ENCODE measurements around the gene ZDHHC18.
"Not testable (repeated sequence)": the region's sequence is repeated elsewhere in the genome, so short reads cannot be mapped to it uniquely, and the experiment has no call there.

The ZDHHC18 gene

DNA sequence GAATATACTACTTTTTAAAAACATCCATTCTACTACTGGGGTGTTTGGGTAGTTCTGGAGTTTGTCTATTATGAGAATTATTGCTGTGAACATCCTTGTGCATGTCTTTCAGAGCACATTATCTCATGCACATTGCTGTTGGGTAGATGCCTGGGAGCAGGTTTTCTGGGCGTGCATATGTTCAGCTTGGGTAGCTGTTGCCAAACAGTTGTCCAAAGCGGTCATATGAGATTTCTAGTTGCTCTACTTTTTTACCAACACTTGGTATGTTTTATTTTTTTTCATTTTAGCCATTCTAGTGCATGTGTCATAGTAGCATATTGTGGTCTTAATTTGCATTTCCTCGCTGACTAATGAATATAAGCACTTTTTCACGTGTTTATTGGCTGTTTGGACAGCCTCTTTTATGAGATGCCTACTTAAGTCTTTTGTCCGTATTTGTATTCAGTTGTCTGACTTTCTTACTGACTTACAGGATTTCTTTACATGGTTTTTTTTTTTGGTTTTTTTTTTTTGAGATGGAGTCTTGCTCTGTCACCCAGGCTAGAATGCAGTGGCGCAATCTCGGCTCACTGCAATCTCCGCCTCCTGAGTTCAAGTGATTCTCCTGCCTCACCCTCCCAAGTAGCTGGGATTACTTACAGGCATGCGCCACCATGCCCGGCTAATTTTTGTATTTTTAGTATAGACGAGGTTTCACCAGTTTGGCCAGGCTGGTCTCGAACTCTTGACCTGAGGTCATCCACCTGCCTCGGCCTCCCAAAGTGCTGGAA lies 18.1 kb downstream of the ZDHHC18 start:
- Mint-ChIP-seq H3K9me3 (no peaks in the 10 kb centered on the region), H3K27ac (ENCODE audit: low read depth) (no peak overlapping the region), H3K4me1 (peaks cover 6% of the 10 kb centered on the region), H3K27me3 (no peaks in the 10 kb centered on the region), H3K4me3 (no peak overlapping the region), H3K36me3 (ENCODE audit: insufficient read depth) (peaks cover 51% of the 10 kb centered on the region)
- DNase-seq (ENCODE audit: low spot score in 2 of 2) = no peak
- no peak for ATAC-seq (replicated peaks; ENCODE audit: extremely low read depth, poor library complexity, severe bottlenecking)

DNA sequence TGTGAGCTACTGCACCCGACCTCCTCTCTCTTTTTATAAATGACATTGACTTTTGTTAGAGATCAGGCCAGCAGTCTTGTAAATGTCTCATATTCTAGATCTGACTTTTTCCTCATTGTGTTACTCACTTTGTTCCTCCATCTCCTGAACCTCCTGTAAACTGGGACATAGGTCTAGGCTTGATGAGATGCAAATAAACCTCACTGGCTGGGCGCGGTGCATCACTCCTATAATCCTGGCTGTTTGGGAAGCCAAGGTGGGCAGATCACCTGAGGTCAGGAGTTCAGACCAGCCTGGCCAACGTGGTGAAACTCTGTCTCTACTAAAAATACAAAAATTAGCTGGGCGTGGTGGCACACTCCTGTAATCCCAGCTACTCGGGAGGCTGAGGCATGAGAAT lies 21.3 kb downstream of the ZDHHC18 start:
- not testable (repeated sequence) for ATAC-seq (replicated peaks; ENCODE audit: extremely low read depth, poor library complexity, severe bottlenecking); H3K4me3 Mint-ChIP-seq; H3K9me3 Mint-ChIP-seq; DNase-seq (ENCODE audit: low spot score in 2 of 2); H3K27me3 Mint-ChIP-seq
- Mint-ChIP-seq H3K27ac (ENCODE audit: low read depth) (peak overlapping the region; percentile 87), H3K36me3 (ENCODE audit: insufficient read depth) (peaks cover 60% of the 10 kb centered on the region), H3K4me1 (peaks cover 12% of the 10 kb centered on the region)

DNA sequence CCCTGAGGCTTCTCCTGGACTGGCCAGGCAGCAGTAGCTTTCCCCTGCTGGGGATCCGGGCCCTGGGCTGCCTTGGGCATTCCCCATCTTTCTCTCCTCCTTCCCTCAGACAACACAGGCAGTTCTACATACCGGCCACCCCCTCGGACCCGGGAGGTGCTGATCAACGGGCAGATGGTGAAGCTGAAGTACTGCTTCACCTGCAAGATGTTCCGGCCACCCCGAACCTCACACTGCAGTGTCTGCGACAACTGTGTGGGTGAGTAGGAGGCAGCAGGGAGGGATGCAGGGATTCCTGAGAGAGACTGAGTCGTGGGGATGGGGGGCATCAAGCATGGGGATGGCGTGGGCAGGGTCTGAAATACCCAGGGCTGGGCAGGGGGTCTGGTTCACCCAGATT lies 22.0 kb downstream of the ZDHHC18 start:
- Mint-ChIP-seq H3K27me3 (no peaks in the 10 kb centered on the region), H3K36me3 (ENCODE audit: insufficient read depth) (peaks cover 58% of the 10 kb centered on the region), H3K4me3 (no peak overlapping the region), H3K9me3 (no peaks in the 10 kb centered on the region), H3K4me1 (peaks cover 12% of the 10 kb centered on the region), H3K27ac (ENCODE audit: low read depth) (no peak overlapping the region)
- ATAC-seq (replicated peaks; ENCODE audit: extremely low read depth, poor library complexity, severe bottlenecking) (no peak), DNase-seq (ENCODE audit: low spot score in 2 of 2) (no peak)

DNA sequence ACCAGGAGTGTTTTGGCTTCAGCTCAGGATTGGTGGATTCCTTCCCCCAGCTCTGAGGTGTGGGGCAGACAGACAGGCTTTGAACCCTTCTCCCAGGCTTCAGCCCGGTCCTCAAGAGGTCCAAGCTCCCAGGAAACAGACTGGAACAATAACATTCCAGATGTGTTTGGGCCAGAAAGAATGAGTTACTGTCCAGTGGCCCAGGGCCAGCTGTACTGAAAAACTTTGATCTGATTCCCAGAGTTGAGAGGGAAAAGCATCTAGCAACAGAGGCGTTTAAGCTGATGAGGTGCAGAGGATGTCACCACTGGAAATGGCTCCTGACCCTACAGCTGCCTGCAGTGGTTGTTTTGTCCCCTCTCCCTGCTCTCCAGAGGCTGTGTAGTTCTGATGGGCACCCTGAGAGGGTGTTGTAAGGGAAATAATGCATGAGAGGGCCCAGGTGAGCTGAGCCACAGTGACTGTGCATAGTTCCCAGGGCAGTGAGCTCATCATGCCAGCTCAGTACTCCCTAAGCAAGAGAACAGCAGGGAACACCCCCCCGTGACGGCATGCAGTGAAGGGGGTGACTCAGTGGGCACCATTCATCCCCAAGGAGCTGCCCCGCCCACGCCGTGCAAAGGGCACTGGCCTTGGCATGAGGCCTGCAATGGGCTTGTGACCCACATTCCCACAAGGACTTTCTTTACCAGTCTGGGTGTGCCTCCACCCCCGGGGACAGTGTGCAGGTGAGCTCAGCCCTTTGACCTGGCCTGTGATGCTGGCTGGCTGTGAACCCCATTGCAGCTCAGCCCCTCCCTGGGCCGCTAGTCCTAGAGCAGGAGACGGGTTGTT lies 22.7 kb downstream of the ZDHHC18 start:
- no peak for ATAC-seq (replicated peaks; ENCODE audit: extremely low read depth, poor library complexity, severe bottlenecking)

DNA sequence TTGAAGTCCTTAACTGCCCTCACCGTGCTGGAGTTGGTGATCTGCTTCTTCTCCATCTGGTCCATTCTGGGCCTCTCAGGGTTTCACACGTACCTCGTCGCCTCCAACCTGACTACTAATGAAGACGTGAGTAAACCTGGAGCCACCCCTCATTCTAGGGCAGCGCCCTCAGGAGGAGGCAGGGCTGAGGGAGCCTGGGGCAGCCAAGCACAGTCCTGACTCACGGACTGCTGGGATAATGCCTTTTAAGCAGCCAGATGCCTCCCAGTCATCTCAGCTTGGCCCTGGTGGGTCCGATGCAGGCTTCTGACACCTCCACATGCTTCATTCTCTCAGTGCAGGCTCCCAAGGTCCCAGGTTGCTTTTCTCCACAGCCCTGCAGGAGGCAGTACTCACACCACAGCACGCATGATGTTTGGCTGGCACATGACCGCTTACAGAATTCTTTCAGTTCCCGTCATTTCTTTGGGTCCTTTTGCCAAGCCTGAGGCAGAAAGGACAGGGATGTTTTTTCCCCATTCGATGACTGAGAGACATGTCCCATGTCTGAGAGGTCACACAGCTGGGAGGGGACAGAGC lies 24.7 kb downstream of the ZDHHC18 start:
- peaks cover 61% of the 10 kb centered on the region for H3K36me3 Mint-ChIP-seq (ENCODE audit: insufficient read depth)
- H3K4me3 Mint-ChIP-seq = no peak overlapping the region
- ATAC-seq (replicated peaks; ENCODE audit: extremely low read depth, poor library complexity, severe bottlenecking) (no peak), DNase-seq (ENCODE audit: low spot score in 2 of 2) (no peak)
- no peaks in the 10 kb centered on the region for H3K9me3 Mint-ChIP-seq
- H3K4me1 Mint-ChIP-seq = peaks cover 12% of the 10 kb centered on the region
- no peak overlapping the region for H3K27ac Mint-ChIP-seq (ENCODE audit: low read depth)
- H3K27me3 Mint-ChIP-seq = no peaks in the 10 kb centered on the region

More for the DNA sequence above, 22.7 kb downstream of the ZDHHC18 start:
- peaks cover 57% of the 10 kb centered on the region for H3K36me3 Mint-ChIP-seq (ENCODE audit: insufficient read depth)
- no peaks in the 10 kb centered on the region for H3K9me3 Mint-ChIP-seq
- no peak for DNase-seq (ENCODE audit: low spot score in 2 of 2)
- H3K27me3 Mint-ChIP-seq = no peaks in the 10 kb centered on the region
- peaks cover 12% of the 10 kb centered on the region for H3K4me1 Mint-ChIP-seq
- H3K27ac Mint-ChIP-seq (ENCODE audit: low read depth) = no peak overlapping the region
- no peak overlapping the region for H3K4me3 Mint-ChIP-seq

DNA sequence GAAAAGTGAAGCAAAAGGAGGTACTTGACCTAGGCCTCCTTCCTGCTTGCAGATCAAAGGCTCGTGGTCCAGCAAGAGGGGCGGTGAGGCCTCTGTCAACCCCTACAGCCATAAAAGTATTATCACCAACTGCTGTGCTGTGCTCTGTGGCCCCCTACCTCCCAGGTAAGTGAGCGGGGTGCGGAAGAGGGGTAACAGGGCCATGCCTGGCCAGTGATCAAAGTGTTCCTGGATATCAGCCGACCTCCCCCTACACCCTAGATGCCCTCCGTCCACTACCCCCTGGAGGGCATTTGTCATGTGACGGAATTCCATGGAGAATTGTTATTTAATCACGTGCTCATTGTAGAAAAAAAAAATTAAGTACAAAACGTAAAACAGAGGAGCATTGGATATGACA lies 26.2 kb downstream of the ZDHHC18 start:
- H3K27ac Mint-ChIP-seq (ENCODE audit: low read depth) = peak overlapping the region; percentile 29
- peaks cover 8% of the 10 kb centered on the region for H3K4me1 Mint-ChIP-seq
- no peaks in the 10 kb centered on the region for H3K27me3 Mint-ChIP-seq
- H3K36me3 Mint-ChIP-seq (ENCODE audit: insufficient read depth) = peaks cover 55% of the 10 kb centered on the region
- no peak overlapping the region for H3K4me3 Mint-ChIP-seq
- no peak for DNase-seq (ENCODE audit: low spot score in 2 of 2)
- H3K9me3 Mint-ChIP-seq = no peaks in the 10 kb centered on the region
- no peak for ATAC-seq (replicated peaks; ENCODE audit: extremely low read depth, poor library complexity, severe bottlenecking)

DNA sequence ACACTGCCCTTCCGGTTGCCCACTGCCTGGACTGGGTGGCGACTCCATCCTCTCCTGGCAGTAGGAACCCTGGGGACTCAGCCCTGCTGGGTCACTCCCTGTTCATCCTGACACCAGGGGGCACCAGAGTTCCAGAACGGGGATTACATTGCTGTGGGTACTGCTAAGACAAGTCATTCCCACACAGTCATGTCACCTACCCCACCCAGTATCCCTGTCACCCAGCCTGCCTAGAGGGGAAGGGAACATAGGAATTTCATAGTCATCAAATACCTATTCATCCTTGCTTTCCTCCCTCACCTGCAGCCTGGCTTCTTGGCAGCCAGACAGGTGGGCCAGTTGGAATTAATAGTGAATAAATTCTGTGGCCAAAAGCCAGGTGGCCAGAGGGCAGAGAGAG lies 26.7 kb downstream of the ZDHHC18 start:
- Mint-ChIP-seq H3K27me3 (no peaks in the 10 kb centered on the region), H3K36me3 (ENCODE audit: insufficient read depth) (peaks cover 50% of the 10 kb centered on the region), H3K27ac (ENCODE audit: low read depth) (no peak overlapping the region), H3K9me3 (no peaks in the 10 kb centered on the region), H3K4me1 (peaks cover 6% of the 10 kb centered on the region), H3K4me3 (no peak overlapping the region)
- ATAC-seq (replicated peaks; ENCODE audit: extremely low read depth, poor library complexity, severe bottlenecking) = peak; percentile 90
- DNase-seq (ENCODE audit: low spot score in 2 of 2) = peak; percentile 60 to 72

DNA sequence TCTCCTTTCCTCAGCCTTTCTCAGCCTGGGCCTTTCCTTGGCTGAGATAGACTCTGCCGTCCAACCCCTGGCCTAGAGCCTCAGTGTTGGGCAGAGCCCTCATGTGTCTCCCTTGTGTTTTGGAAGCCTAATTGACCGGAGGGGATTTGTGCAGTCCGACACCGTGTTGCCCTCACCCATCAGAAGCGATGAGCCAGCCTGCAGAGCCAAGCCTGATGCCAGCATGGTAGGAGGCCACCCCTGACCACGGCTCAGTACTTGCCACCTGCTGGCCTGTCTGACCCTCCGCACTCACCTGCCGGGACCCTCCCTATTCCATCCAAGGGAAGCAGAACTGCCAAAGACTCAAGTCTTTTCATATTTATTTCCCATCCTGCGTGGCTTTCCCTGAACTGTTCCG lies 27.1 kb downstream of the ZDHHC18 start:
- no peaks in the 10 kb centered on the region for H3K9me3 Mint-ChIP-seq
- H3K4me1 Mint-ChIP-seq = peaks cover 6% of the 10 kb centered on the region
- no peak overlapping the region for H3K4me3 Mint-ChIP-seq
- peak overlapping the region; percentile 79 for H3K27ac Mint-ChIP-seq (ENCODE audit: low read depth)
- H3K27me3 Mint-ChIP-seq = no peaks in the 10 kb centered on the region
- peaks cover 46% of the 10 kb centered on the region for H3K36me3 Mint-ChIP-seq (ENCODE audit: insufficient read depth)
- ATAC-seq (replicated peaks; ENCODE audit: extremely low read depth, poor library complexity, severe bottlenecking) (no peak), DNase-seq (ENCODE audit: low spot score in 2 of 2) (no peak)

DNA sequence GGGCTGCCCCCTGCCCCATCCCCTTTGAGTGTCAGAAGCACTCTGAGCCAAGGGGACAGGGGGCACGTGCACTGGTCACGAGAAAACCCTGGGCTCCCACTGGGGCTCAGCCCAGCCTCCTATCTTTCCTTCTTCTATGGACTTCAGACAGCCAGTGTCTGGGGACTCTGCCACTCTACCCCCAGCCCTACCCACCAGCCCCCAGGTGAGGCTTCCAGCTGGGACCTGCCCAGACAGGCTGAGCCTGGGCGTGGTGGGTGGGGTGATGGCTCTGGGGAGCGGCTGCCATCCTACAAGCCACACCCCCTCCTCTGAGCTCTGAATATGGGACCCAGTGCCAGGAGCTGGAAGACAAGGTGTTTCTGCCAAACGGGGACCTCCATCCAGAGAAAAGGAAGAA lies 28.4 kb downstream of the ZDHHC18 start:
- DNase-seq (ENCODE audit: low spot score in 2 of 2) (no peak), ATAC-seq (replicated peaks; ENCODE audit: extremely low read depth, poor library complexity, severe bottlenecking) (no peak)
- no peaks in the 10 kb centered on the region for H3K27me3 Mint-ChIP-seq
- H3K4me1 Mint-ChIP-seq = peaks cover 6% of the 10 kb centered on the region
- peaks cover 43% of the 10 kb centered on the region for H3K36me3 Mint-ChIP-seq (ENCODE audit: insufficient read depth)
- H3K9me3 Mint-ChIP-seq = no peaks in the 10 kb centered on the region
- no peak overlapping the region for H3K4me3 Mint-ChIP-seq
- no peak overlapping the region for H3K27ac Mint-ChIP-seq (ENCODE audit: low read depth)

DNA sequence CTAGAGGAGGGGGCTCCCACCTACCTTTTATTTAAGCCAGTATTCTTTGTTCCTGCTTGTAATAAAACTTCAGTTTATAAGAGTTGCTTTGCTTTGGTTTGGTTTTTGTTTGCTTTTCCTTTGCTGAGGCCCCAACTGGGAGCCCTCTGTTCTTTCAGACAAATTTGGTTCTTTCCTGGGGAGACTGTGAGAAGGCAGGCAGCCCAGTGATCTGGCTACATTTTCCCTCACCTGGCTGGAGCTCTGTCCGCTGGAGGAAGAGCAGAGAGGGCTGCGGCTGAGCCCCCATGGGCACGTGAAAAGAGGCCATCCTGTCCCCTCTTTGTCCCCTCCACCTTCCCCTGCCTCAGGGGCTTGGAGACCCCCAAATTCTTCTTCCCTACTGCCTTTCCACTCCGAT lies 29.1 kb downstream of the ZDHHC18 start:
- Mint-ChIP-seq H3K4me3 (no peak overlapping the region), H3K36me3 (ENCODE audit: insufficient read depth) (peaks cover 38% of the 10 kb centered on the region), H3K27ac (ENCODE audit: low read depth) (no peak overlapping the region)

DNA sequence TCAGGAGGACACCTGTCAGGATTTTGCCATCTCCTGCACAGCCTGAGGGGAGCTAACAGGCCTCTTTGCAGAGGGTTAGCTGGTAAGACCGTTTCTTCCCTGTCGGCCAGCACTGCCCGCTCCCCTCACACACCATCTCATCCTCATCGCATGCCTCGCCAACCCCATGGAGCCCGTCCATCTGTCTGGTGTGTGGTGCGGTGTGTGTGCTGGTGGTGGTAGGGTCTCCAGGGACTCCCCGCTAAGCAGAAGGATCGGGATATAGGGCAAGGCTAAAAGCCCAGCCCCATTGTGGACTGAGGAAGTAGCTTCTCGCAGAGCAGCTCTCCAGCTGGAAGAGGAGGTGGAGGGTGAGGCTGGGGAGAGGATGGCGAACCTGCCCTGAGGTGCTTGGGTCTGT lies 29.7 kb downstream of the ZDHHC18 start:
- no peak overlapping the region for H3K4me3 Mint-ChIP-seq
- H3K4me1 Mint-ChIP-seq = peaks cover 6% of the 10 kb centered on the region
- ATAC-seq (replicated peaks; ENCODE audit: extremely low read depth, poor library complexity, severe bottlenecking) = no peak
- H3K9me3 Mint-ChIP-seq = no peaks in the 10 kb centered on the region
- H3K27ac Mint-ChIP-seq (ENCODE audit: low read depth) = no peak overlapping the region
- H3K36me3 Mint-ChIP-seq (ENCODE audit: insufficient read depth) = peaks cover 33% of the 10 kb centered on the region
- no peaks in the 10 kb centered on the region for H3K27me3 Mint-ChIP-seq
- no peak for DNase-seq (ENCODE audit: low spot score in 2 of 2)

More for the DNA sequence above, 29.1 kb downstream of the ZDHHC18 start:
- Mint-ChIP-seq H3K9me3 (no peaks in the 10 kb centered on the region), H3K27me3 (no peaks in the 10 kb centered on the region), H3K4me1 (peaks cover 6% of the 10 kb centered on the region)
- DNase-seq (ENCODE audit: low spot score in 2 of 2) = no peak
- no peak for ATAC-seq (replicated peaks; ENCODE audit: extremely low read depth, poor library complexity, severe bottlenecking)

DNA sequence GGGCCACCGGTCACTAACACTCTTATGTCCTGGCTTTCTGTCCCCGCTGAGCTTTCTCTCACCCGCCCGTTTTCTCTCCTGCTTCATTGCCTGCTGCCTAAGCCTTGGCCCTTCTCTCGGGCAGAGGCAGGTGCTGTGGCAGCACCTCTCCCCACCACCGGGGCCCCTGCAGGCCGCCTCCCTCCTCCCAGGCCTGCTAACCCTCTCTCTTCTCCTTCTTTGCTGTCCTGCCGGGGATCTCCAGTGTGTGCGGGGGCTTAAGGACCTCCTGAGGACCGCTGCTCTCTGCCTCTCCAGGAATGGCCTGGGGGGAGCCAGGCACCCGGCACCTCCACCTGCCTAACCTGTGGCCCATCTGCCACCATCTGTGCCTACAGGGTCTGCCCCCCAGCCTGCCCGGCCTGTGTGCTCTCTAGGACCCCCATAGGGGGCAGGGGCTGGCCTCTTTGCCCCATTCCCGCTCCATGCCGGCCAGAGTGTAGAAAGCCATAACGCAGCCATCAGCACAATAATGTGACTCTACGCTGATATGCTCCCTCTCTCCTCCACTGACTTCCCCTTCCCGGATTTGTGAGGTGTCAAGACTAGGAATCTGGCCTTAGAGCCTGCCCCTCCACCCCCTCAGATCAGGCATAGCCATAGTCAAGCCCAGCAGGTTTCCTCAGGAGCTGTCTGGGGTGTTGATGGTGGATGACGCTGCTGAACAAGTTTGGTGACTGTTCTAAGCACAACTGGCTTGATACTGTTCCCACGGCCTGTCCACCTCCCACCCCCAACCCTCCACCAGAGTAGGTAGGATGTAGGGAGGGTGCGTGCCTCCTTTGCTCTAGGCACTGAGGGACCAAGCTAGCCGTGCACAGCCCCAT lies 30.3 kb downstream of the ZDHHC18 start:
- DNase-seq (ENCODE audit: low spot score in 2 of 2) (no peak), ATAC-seq (replicated peaks; ENCODE audit: extremely low read depth, poor library complexity, severe bottlenecking) (no peak)
- Mint-ChIP-seq H3K4me1 (peaks cover 4% of the 10 kb centered on the region), H3K9me3 (no peaks in the 10 kb centered on the region), H3K27ac (ENCODE audit: low read depth) (peak overlapping the region; percentile 10), H3K27me3 (no peaks in the 10 kb centered on the region), H3K4me3 (no peak overlapping the region), H3K36me3 (ENCODE audit: insufficient read depth) (peaks cover 28% of the 10 kb centered on the region)

Measured in central memory CD8-positive, alpha-beta T cell (primary cell).